COLO829 (cell line): ENCODE data around the gene SORBS2.
"Not testable (repeated sequence)": the region's sequence is repeated elsewhere in the genome, so short reads cannot be mapped to it uniquely, and the experiment has no call there.

Source experiments
- DNase-seq: peaks from one replicate; pipeline ENCODE4 v3.0.0; 2012; ENCODE audit warnings: low spot score

SORBS2 gene, protein sequence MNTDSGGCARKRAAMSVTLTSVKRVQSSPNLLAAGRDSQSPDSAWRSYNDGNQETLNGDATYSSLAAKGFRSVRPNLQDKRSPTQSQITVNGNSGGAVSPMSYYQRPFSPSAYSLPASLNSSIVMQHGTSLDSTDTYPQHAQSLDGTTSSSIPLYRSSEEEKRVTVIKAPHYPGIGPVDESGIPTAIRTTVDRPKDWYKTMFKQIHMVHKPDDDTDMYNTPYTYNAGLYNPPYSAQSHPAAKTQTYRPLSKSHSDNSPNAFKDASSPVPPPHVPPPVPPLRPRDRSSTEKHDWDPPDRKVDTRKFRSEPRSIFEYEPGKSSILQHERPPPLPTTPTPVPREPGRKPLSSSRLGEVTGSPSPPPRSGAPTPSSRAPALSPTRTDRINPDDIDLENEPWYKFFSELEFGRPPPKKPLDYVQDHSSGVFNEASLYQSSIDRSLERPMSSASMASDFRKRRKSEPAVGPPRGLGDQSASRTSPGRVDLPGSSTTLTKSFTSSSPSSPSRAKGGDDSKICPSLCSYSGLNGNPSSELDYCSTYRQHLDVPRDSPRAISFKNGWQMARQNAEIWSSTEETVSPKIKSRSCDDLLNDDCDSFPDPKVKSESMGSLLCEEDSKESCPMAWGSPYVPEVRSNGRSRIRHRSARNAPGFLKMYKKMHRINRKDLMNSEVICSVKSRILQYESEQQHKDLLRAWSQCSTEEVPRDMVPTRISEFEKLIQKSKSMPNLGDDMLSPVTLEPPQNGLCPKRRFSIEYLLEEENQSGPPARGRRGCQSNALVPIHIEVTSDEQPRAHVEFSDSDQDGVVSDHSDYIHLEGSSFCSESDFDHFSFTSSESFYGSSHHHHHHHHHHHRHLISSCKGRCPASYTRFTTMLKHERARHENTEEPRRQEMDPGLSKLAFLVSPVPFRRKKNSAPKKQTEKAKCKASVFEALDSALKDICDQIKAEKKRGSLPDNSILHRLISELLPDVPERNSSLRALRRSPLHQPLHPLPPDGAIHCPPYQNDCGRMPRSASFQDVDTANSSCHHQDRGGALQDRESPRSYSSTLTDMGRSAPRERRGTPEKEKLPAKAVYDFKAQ (N-terminal part only)

GRCh38 chr4:185811509-185812364 is at the start of gene SORBS2:
TSS of gene SORBS2 (minus strand) at chr4:185812194. CDS start at chr4:185690571, 121,623 bp downstream.
- DNase-seq = no peak

DNA sequence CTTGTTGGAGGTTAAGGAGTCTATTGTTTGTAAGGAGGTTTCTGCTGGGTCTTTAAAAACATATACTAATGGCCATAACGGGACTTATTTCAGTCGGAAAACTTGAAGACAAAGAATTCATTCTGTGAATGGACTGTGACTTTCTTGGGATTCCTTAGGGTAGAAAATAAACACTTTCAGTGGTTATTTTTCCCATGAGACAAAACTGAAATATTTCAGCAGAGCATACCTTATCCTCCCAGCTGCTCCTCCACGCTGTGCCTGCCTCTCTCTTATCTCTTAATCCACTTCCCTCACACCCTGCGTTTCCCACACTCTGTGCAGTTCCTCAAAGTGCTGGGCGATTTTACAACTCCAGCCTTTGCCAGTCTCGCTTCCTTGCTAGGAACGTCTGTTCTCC is 47.1 kb upstream of the SORBS2 start:
- DNase-seq = peak; percentile 56

GRCh38 chr4:185857561-185857960 is 45.6 kb upstream of the SORBS2 start:
- not testable (repeated sequence) for DNase-seq

DNA sequence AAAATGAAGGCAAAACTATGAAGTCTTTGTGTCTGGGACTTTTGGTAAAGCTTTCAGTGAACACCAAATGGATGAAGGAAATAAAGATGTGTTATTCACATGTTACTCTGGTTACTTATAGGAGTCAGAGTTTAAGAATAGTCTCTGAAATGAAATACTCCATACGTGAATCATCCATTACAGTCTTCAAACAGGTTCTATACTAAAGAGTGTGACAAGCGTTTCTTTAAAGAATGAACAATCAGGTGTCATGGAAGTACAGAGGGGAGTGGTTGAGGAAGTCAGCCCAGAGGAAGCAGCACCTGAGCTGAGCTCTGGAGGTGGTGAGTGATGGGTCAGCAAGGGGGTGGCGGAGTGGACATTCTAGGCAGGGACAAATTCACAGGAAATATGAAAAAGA is 41.8 kb upstream of the SORBS2 start:
- DNase-seq = no peak

DNA sequence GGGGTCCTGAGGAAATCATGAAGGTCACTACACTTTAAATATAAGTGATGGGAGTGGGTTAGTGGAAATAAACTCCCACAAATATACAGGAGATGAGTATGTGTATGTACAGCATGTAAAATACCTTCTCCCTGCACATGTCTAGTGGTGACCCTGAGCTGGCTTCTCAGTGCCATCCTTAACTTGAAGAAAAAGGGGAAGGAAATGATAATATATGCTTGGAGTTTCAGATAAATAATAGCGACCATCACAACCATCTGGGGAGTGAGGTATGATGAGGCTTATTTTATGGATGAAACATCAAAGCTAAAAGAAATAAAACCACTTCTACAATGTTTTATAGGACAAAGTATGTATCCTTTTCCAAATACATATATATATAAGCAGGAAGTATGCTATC is 41.0 kb upstream of the SORBS2 start:
- DNase-seq = no peak

GRCh38 chr4:185849664-185850550 is 37.9 kb upstream of the SORBS2 start:
- DNase-seq = no peak

GRCh38 chr4:185847352-185848097 is 35.5 kb upstream of the SORBS2 start:
- DNase-seq = no peak

DNA sequence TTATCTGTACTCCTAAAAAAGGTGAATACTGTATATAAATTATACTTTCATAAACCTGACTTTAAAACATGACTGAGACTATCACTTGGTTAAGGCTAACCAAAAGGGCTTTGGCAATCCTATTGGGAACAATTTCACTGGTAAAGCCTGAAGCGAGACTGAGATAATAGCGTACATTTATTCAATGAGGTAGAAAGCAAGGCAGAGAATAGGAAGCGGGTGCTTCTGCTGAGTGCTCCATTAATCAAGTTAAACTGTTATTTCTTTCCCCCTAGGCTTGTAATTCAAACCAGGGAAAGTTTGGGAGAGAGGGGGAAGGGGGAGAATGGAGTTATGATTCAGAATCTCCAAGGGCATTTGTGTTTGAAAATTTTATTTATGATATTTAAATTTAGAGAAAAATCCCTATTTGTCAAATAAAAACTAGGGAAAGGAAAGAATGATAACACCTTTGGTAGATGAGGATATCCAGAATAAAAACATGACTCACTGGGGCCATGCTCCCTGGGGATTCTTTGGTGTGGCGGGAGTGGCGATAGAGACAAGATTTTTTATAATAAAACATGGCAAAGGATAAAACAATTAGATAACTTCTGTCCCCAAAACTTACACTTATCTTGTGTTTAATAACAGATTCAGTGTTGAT is 34.6 kb upstream of the SORBS2 start:
- no peak for DNase-seq

DNA sequence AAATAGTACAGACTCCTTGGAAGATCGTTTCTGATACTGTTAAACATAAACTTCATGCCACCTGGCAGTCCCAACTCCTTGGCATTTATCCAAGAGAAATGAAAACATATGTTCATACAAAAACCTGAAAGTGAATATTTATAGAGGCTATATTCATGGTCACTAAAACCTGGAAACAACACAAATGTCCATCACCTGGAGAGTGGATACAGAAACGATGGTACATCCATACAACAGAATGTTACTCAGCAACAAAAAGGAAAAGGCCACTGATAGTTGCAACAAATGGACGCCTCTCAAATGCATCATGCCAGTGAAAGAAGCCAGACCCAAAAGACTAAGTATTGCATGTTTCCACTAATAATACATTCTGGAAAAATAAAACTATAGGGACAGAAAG is 34.0 kb upstream of the SORBS2 start:
- DNase-seq = no peak

DNA sequence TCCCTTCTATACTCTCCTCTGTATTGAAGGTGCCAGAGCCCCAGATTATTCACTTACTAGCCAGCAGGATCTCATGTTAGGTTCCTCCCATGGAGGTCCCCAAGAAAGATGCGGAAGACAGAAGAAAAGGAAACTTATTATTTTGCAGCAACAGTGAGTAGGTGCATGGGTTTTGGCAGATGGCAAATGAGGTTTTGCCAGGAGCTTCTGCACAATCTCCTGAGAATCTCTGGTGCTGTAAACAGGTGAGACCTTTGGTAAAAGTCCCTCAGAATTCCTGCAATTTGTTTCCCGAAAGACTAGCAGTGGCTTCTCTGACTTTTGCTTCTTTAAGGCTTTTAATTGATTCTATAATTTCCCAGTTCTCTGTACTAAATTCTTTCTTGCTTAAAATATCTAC is 29.5 kb upstream of the SORBS2 start:
- DNase-seq = no peak

- no peak for DNase-seq
Observed at GRCh38 chr4:185840953-185841352, 29.0 kb upstream of the SORBS2 start.

- no peak for DNase-seq
Observed at GRCh38 chr4:185840201-185840600, 28.2 kb upstream of the SORBS2 start.

DNA sequence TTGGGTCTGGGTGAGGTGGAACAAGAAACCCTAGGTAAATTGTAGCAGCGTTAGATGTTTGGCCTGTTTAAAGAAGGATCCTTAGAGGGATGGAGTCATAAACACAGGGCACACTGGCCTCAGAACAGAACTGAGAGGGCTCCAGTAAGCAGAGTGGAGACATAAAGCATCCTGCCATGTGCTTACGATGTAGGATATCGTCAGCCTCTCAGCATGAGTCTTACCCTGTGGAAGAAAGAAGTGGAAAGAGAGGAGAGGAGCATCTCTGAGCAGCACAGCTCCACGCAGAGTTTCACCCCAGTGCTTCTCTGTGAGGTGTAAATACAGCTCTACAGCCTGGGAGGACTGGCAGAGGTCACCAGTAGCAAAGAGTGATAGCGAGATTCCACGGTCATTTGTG is 27.8 kb upstream of the SORBS2 start:
- DNase-seq = no peak

- peak; percentile 97 for DNase-seq
Observed at GRCh38 chr4:185839194-185839712, 27.3 kb upstream of the SORBS2 start.

GRCh38 chr4:185838514-185839193 is 26.7 kb upstream of the SORBS2 start:
- DNase-seq = no peak

- no peak for DNase-seq
Observed at GRCh38 chr4:185838104-185838452, 26.1 kb upstream of the SORBS2 start.

- DNase-seq = no peak
Observed at GRCh38 chr4:185837415-185838103, 25.6 kb upstream of the SORBS2 start.
